Fibroblast of the aortic adventitia (primary cell): ENCODE results near the gene PODXL2. TPM values are rescaled to one million over a fixed set of nuclear protein-coding genes. Genes with fewer than 3 reads are reported as not detected.

ENCODE experiments used
- DNase-seq: peaks from one replicate; pipeline ENCODE4 v3.0.0-alpha.2; 2010; ENCODE audit warnings: low read depth
- H3K4me3 ChIP-seq: 2 replicates; pipeline ENCODE4 v1.5.1; 2011; ENCODE audit warnings: low read depth, mild to moderate bottlenecking, control low read depth, low read length, moderate library complexity
- CTCF ChIP-seq: IDR thresholded peaks from 2 replicates; pipeline ENCODE4 v1.5.1; 2011; ENCODE audit warnings: mild to moderate bottlenecking, low read length, control low read depth, inconsistent platforms; ENCODE audit not compliant: insufficient read depth
- total RNA-seq: library from RNA; depleted of rRNA; stranded (reverse); fragments of >200 nt; gene quantifications from 2 replicates; pipeline ENCODE4 v1.2.3, GENCODE V29; 2012; ENCODE audit warnings: low replicate concordance

Gene PODXL2
- total RNA-seq, 1 donor, result 1.3 TPM

- no peak overlapping the region for H3K4me3 ChIP-seq
- no peak for DNase-seq
- no peak for TF ChIP-seq CTCF
Measured at GRCh38 chr3:127656906-127657305, 27.9 kb downstream of the PODXL2 start.

GRCh38 chr3:127658234-127658633, 29.2 kb downstream of the PODXL2 start:
- no peak overlapping the region for H3K4me3 ChIP-seq
- no peak for DNase-seq
- no peak for TF ChIP-seq CTCF

GRCh38 chr3:127660621-127661251, 31.8 kb downstream of the PODXL2 start:
- no peak overlapping the region for H3K4me3 ChIP-seq
- no peak for TF ChIP-seq CTCF
- no peak for DNase-seq

- no peak for TF ChIP-seq CTCF
- no peak overlapping the region for H3K4me3 ChIP-seq
- no peak for DNase-seq
Measured at GRCh38 chr3:127661600-127661999, 32.6 kb downstream of the PODXL2 start.

- no peak for DNase-seq
- TF ChIP-seq CTCF, result no peak
- no peak overlapping the region for H3K4me3 ChIP-seq
Measured at GRCh38 chr3:127662001-127662469, 33.0 kb downstream of the PODXL2 start.

- no peak for TF ChIP-seq CTCF
- no peak for DNase-seq
- H3K4me3 ChIP-seq, result no peak overlapping the region
Measured at GRCh38 chr3:127663151-127663550, 34.2 kb downstream of the PODXL2 start.

DNA sequence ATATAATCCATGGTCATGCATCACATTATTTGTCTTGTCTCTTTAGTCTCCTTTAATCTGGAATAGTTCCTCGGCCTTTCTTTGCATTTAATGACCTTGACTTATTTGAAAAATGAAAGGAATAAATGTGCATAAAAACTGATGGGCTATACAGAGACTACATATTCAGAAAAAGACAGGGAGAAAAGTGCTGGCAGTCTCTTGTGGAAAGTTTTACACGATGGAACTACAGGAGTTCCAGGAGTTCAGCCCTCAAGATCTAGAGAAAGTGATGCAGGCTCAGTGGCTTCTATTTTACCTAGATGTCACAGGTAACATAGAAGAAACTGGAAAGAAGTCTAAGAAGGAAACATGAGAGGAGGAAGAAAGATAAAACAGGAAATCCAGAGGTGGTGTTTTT, 36.2 kb downstream of the PODXL2 start:
- no peak for DNase-seq
- TF ChIP-seq CTCF, result no peak
- H3K4me3 ChIP-seq, result no peak overlapping the region
